A549 treated with AZD2906 at 1 μM for 4 hours (cell line): Measurements from ENCODE around the gene PTPN20. TPM values are rescaled to one million over a fixed set of nuclear protein-coding genes. Genes with fewer than 3 reads are reported as not detected.

ENCODE experiments used
- total RNA-seq: library from RNA; stranded (reverse); fragments of 200-300 nt; extraction: Qiagen RNA extraction; gene quantifications from 5 replicates; pipeline ENCODE4 v1.2.3, GENCODE V29; 2022

PTPN20 gene
- 3.1 to 4.3 TPM (median 3.6 TPM) in 5 replicates for total RNA-seq

GRCh38 chr10:46911144-46911876, at the start of gene PTPN20:
PTPN20 (plus strand) TSS chr10:46911428; CDS start chr10:46932500, 21,072 bp downstream.

